Suprapubic skin (tissue), 4 donors: ENCODE measurements around the gene CLCF1.

Source experiments
- EP300 ChIP-seq: sonication (generic); formaldehyde crosslinking; IDR thresholded peaks from one replicate; pipeline ENCODE4 v1.6.1; 2017; ENCODE audit warnings: antibody characterized with exemption
- POLR2A ChIP-seq, 2 donors: fragments of 450-650 bp; IDR thresholded peaks; one replicate each; pipeline ENCODE4 v1.6.1; 2017; ENCODE audit warnings: antibody characterized with exemption in 2 of 2, mild to moderate bottlenecking in 2 of 2, moderate library complexity in 2 of 2
- POLR2AphosphoS5 ChIP-seq, 3 donors: sonication (generic); formaldehyde crosslinking; IDR thresholded peaks; one replicate each; pipeline ENCODE4 v1.6.1; 2017; ENCODE audit warnings: antibody characterized with exemption in 3 of 3
- TF ChIP-seq, protein P1 (sequence below), 2 donors: fragments of 200-600 bp in 1 of 2; fragments of 450-650 bp in 1 of 2; sonication (generic) in 1 of 2; IDR thresholded peaks; one replicate each; pipeline ENCODE4 v1.5.1; 2016 to 2019; ENCODE audit warnings: antibody characterized with exemption in 2 of 2, mild to moderate bottlenecking in 1 of 2, moderate library complexity in 1 of 2

- TF ChIP-seq, protein P1, sequence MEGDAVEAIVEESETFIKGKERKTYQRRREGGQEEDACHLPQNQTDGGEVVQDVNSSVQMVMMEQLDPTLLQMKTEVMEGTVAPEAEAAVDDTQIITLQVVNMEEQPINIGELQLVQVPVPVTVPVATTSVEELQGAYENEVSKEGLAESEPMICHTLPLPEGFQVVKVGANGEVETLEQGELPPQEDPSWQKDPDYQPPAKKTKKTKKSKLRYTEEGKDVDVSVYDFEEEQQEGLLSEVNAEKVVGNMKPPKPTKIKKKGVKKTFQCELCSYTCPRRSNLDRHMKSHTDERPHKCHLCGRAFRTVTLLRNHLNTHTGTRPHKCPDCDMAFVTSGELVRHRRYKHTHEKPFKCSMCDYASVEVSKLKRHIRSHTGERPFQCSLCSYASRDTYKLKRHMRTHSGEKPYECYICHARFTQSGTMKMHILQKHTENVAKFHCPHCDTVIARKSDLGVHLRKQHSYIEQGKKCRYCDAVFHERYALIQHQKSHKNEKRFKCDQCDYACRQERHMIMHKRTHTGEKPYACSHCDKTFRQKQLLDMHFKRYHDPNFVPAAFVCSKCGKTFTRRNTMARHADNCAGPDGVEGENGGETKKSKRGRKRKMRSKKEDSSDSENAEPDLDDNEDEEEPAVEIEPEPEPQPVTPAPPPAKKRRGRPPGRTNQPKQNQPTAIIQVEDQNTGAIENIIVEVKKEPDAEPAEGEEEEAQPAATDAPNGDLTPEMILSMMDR (IDR thresholded peaks at IDR 0.05) = peak; percentile 91 to 97
- TF ChIP-seq POLR2AphosphoS5 (IDR thresholded peaks at IDR 0.05) (no peak), POLR2A (IDR thresholded peaks at IDR 0.05) (no peak), EP300 (no peak)
These were observed 22.0 kb downstream of the CLCF1 start for GRCh38 chr11:67351275-67352005.
